ENCODE results near the gene LAMC1. TPM values are rescaled to one million over a fixed set of nuclear protein-coding genes. Genes with fewer than 3 reads are reported as not detected.

Gene LAMC1
- total and polyA plus RNA-seq, 10 of the 15 experiments (the other 5 are each of a cell fraction or from before 2014, with no cell fraction given) = 4.6 to 51.4 (median 25.6) TPM

DNA sequence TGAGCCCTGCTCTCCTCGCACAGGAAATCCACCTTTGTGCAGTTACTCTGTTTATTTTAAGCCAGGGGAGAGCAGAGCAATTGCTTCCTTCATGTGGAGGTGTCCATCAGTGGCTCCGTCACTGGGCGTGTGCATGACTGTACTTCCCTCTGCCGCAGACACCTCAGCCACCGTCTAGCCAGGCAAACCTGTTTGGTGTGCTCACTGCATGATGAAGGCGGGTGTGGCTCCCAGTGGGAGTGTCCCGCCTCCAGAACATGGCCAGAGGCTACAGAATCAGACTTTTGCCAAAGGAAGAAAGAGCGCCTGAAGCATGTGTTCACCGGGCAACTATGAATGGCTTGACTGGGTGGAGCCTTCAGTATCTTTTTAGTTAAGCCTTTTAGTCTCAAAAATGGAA is 136.7 kb downstream of the LAMC1 start:
- FAIRE-seq (no peak), DNase-seq (ENCODE audit: low read depth, low spot score) (no peak), ATAC-seq (no peak)
- intact Hi-C loops (cut with micrococcal nuclease; ENCODE audit: unreplicated experiment) (no loop called here), in situ Hi-C loops (cut with MboI) (no loop called here)
- RAD21 ChIA-PET (ENCODE audit: unreplicated experiment) = interaction anchor here (0.7 kb wide), 1 partner anchor 577 kb away, joined by 3 read pairs; no protein-coding TSS in a partner anchor
- H3K4me3 ChIP-seq = no peak overlapping the region
- H3K9me3 ChIP-seq (replicated peaks; ENCODE audit: control insufficient read depth, insufficient read depth, low read length) = no peaks in the 10 kb centered on the region
- 61% methylated on average over 9 of the region's 9 CpGs for WGBS (ENCODE audit: insufficient coverage, insufficient replicate concordance, low lambda C conversion rate, missing lambda C conversion rate)
- BruUV-seq (replicated peaks) = no TSS peak
- H2AFZ ChIP-seq (ENCODE audit: control insufficient read depth, low read depth, low read length) = no peak overlapping the region
- no peaks in the 10 kb centered on the region for H3K36me3 ChIP-seq (ENCODE audit: control insufficient read depth in 2 of 2, insufficient read depth in 2 of 2, low read length in 1 of 2)
- POLR2A ChIA-PET = interaction anchor here (0.6 kb wide), 1 partner anchor 205 kb away, joined by 3 read pairs; no protein-coding TSS in a partner anchor
- SMC1A ChIA-PET (ENCODE audit: uncharacterized antibody, unreplicated experiment) = no interaction called here
- H3K27ac ChIP-seq (ENCODE audit: control insufficient read depth, insufficient read depth) = no peak overlapping the region
- H3K27me3 ChIP-seq (replicated peaks in 1 of 2; ENCODE audit: control insufficient read depth in 2 of 2, insufficient read depth in 2 of 2, low read length in 1 of 2) = no peaks in the 10 kb centered on the region
- H3K9ac ChIP-seq (ENCODE audit: control insufficient read depth, insufficient read depth, low read length) = no peak overlapping the region
- TF ChIP-seq, protein P1, sequence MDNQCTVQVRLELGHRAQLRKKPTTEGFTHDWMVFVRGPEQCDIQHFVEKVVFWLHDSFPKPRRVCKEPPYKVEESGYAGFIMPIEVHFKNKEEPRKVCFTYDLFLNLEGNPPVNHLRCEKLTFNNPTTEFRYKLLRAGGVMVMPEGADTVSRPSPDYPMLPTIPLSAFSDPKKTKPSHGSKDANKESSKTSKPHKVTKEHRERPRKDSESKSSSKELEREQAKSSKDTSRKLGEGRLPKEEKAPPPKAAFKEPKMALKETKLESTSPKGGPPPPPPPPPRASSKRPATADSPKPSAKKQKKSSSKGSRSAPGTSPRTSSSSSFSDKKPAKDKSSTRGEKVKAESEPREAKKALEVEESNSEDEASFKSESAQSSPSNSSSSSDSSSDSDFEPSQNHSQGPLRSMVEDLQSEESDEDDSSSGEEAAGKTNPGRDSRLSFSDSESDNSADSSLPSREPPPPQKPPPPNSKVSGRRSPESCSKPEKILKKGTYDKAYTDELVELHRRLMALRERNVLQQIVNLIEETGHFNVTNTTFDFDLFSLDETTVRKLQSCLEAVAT (IDR thresholded peaks at IDR 0.05) = no peak
- TF ChIP-seq RELA (IDR thresholded peaks at IDR 0.05; ENCODE audit: borderline replicate concordance, partially characterized antibody) = no peak
- TF ChIP-seq MTA2 (IDR thresholded peaks at IDR 0.05; ENCODE audit: low read depth) = no peak
- TF ChIP-seq TCF3 (IDR thresholded peaks at IDR 0.05; ENCODE audit: borderline replicate concordance, insufficient read depth, low read depth, low read length) = no peak
- no peak for TF ChIP-seq SIX5 (IDR thresholded peaks at IDR 0.05; ENCODE audit: low read depth, low read length, severe bottlenecking)
- no peak for TF ChIP-seq EZH2 (IDR thresholded peaks at IDR 0.05; ENCODE audit: borderline replicate concordance, control insufficient read depth, low read depth, low read length)
- TF ChIP-seq STAT1 (conservative IDR thresholded peaks at IDR 0.05) = no peak
- H3K79me2 ChIP-seq (ENCODE audit: control insufficient read depth, insufficient read depth, low read length) = no peaks in the 10 kb centered on the region
- H4K20me1 ChIP-seq (ENCODE audit: control insufficient read depth, insufficient read depth) = no peaks in the 10 kb centered on the region
- H3K4me1 ChIP-seq (ENCODE audit: control insufficient read depth, insufficient read depth, low read length) = no peaks in the 10 kb centered on the region
- CTCF ChIA-PET = no interaction called here
- no peak overlapping the region for H3K4me2 ChIP-seq (ENCODE audit: control insufficient read depth, insufficient read depth)
